HPDE6-E6E7 (cell line): ENCODE measurements around the gene HNRNPF.

ENCODE experiments used
- DNase-seq: peaks from one replicate; pipeline ENCODE4 v3.0.0; 2011; ENCODE audit warnings: missing footprints; ENCODE audit errors: extremely low spot score

The HNRNPF gene

GRCh38 chr10:43421519-43421918 lies 12.5 kb upstream of the HNRNPF start:
- DNase-seq: no peak

- DNase-seq: no peak
Measured at GRCh38 chr10:43421201-43421507, 12.2 kb upstream of the HNRNPF start.

- DNase-seq: no peak
Measured at GRCh38 chr10:43420369-43421200, 11.6 kb upstream of the HNRNPF start.

- no peak for DNase-seq
Measured at GRCh38 chr10:43419997-43420368, 11.0 kb upstream of the HNRNPF start.

- DNase-seq: no peak
Measured at GRCh38 chr10:43417950-43418768, 9.2 kb upstream of the HNRNPF start.

GRCh38 chr10:43415544-43415943 lies 6.6 kb upstream of the HNRNPF start:
- no peak for DNase-seq

GRCh38 chr10:43411536-43411935 lies 2.5 kb upstream of the HNRNPF start:
- DNase-seq: no peak

GRCh38 chr10:43410345-43410744 lies 1.4 kb upstream of the HNRNPF start:
- DNase-seq: no peak

GRCh38 chr10:43409385-43410109 lies 561 bp upstream of the HNRNPF start:
- DNase-seq: no peak

- no peak for DNase-seq
Measured at GRCh38 chr10:43408331-43408709, 666 bp downstream of the HNRNPF start.

GRCh38 chr10:43407576-43408330 lies 1.2 kb downstream of the HNRNPF start:
- DNase-seq: peak; percentile 76

GRCh38 chr10:43407148-43407575 lies 1.8 kb downstream of the HNRNPF start:
- no peak for DNase-seq

GRCh38 chr10:43404704-43405084 lies 4.3 kb downstream of the HNRNPF start:
- no peak for DNase-seq

GRCh38 chr10:43403911-43404703 lies 4.9 kb downstream of the HNRNPF start:
- DNase-seq: no peak

GRCh38 chr10:43402880-43403452 lies 6.0 kb downstream of the HNRNPF start:
- no peak for DNase-seq

- DNase-seq: no peak
Measured at GRCh38 chr10:43402176-43402575, 6.8 kb downstream of the HNRNPF start.

- no peak for DNase-seq
Measured at GRCh38 chr10:43401627-43402026, 7.4 kb downstream of the HNRNPF start.

- no peak for DNase-seq
Measured at GRCh38 chr10:43399320-43400310, 9.4 kb downstream of the HNRNPF start.

GRCh38 chr10:43398939-43399319 lies 10.1 kb downstream of the HNRNPF start:
- no peak for DNase-seq
